ENCODE results near the gene CDKN1B.

Gene CDKN1B

GRCh38 chr12:12725956-12726554 is 8.9 kb downstream of the CDKN1B start (continued):
- TF ChIP-seq ZNF354C (tag by site-specific recombination; IDR thresholded peaks at IDR 0.05; ENCODE audit: borderline replicate concordance, low read depth) = no peak
- no peak for TF ChIP-seq TRIM28 (IDR thresholded peaks at IDR 0.05; ENCODE audit: borderline replicate concordance, low read length)
- no peak for TF ChIP-seq ZNF626 (tag by site-specific recombination; IDR thresholded peaks at IDR 0.05)
- TF ChIP-seq PRDM2 (tag by site-specific recombination; IDR thresholded peaks at IDR 0.05; ENCODE audit: borderline replicate concordance) = no peak
- TF ChIP-seq SP7 (tag by site-specific recombination; IDR thresholded peaks at IDR 0.05) = peak; percentile 13
- TF ChIP-seq ZBTB1 (tag by site-specific recombination; IDR thresholded peaks at IDR 0.05) = peak; percentile 72; the same call in 1 of the 2 replicates
- TF ChIP-seq ZNF544 (tag by site-specific recombination; IDR thresholded peaks at IDR 0.05) = no peak
- no peak for TF ChIP-seq SCRT1 (tag by site-specific recombination; IDR thresholded peaks at IDR 0.05; ENCODE audit: borderline replicate concordance)
- no peak for TF ChIP-seq ZBTB17 (tag by site-specific recombination; IDR thresholded peaks at IDR 0.05)
- no peak for TF ChIP-seq ZNF274 (IDR thresholded peaks at IDR 0.05; ENCODE audit: low read length)
- no peak for TF ChIP-seq ZNF274 (tag by site-specific recombination; IDR thresholded peaks at IDR 0.05; ENCODE audit: borderline replicate concordance)
- TF ChIP-seq ZBTB44 (tag by site-specific recombination; IDR thresholded peaks at IDR 0.05) = no peak
- TF ChIP-seq ZNF791 (tag by site-specific recombination; IDR thresholded peaks at IDR 0.05) = no peak
- no peak for TF ChIP-seq ZNF654 (tag by site-specific recombination; IDR thresholded peaks at IDR 0.05; ENCODE audit: low read depth)
- no peak for TF ChIP-seq ZNF558 (tag by site-specific recombination; IDR thresholded peaks at IDR 0.05)
- no peak for TF ChIP-seq ZNF175 (tag by site-specific recombination; IDR thresholded peaks at IDR 0.05)
- TF ChIP-seq KLF16 (tag by site-specific recombination; IDR thresholded peaks at IDR 0.05) = no peak
- TF ChIP-seq ZNF366 (tag by site-specific recombination; conservative IDR thresholded peaks at IDR 0.05) = peak; percentile 29
- TF ChIP-seq INSM2 (tag by site-specific recombination; IDR thresholded peaks at IDR 0.05) = peak; percentile 46; the same call in 1 of the 2 replicates
- TF ChIP-seq ZNF843 (tag by site-specific recombination; IDR thresholded peaks at IDR 0.05) = no peak; the same call in 1 of the 2 replicates
- TF ChIP-seq ZNF350 (tag by site-specific recombination; IDR thresholded peaks at IDR 0.05) = no peak
- TF ChIP-seq IKZF3 (tag by site-specific recombination; IDR thresholded peaks at IDR 0.05) = 0 out of 2 replicates have a peak, but pooled peaks have one; percentile 39
- no peak for TF ChIP-seq ZNF555 (tag by site-specific recombination; conservative IDR thresholded peaks at IDR 0.05)
- 0 out of 2 replicates have a peak, but pooled peaks have one; percentile 31 for TF ChIP-seq ZNF580 (tag by site-specific recombination; IDR thresholded peaks at IDR 0.05)
- TF ChIP-seq, protein P1, sequence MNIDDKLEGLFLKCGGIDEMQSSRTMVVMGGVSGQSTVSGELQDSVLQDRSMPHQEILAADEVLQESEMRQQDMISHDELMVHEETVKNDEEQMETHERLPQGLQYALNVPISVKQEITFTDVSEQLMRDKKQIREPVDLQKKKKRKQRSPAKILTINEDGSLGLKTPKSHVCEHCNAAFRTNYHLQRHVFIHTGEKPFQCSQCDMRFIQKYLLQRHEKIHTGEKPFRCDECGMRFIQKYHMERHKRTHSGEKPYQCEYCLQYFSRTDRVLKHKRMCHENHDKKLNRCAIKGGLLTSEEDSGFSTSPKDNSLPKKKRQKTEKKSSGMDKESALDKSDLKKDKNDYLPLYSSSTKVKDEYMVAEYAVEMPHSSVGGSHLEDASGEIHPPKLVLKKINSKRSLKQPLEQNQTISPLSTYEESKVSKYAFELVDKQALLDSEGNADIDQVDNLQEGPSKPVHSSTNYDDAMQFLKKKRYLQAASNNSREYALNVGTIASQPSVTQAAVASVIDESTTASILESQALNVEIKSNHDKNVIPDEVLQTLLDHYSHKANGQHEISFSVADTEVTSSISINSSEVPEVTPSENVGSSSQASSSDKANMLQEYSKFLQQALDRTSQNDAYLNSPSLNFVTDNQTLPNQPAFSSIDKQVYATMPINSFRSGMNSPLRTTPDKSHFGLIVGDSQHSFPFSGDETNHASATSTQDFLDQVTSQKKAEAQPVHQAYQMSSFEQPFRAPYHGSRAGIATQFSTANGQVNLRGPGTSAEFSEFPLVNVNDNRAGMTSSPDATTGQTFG (tag by site-specific recombination; IDR thresholded peaks at IDR 0.05; ENCODE audit: borderline replicate concordance) = no peak
- TF ChIP-seq, protein P2, sequence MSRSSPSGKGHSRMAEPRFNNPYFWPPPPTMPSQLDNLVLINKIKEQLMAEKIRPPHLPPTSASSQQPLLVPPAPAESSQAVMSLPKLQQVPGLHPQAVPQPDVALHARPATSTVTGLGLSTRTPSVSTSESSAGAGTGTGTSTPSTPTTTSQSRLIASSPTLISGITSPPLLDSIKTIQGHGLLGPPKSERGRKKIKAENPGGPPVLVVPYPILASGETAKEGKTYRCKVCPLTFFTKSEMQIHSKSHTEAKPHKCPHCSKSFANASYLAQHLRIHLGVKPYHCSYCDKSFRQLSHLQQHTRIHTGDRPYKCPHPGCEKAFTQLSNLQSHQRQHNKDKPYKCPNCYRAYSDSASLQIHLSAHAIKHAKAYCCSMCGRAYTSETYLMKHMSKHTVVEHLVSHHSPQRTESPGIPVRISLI (tag by site-specific recombination; IDR thresholded peaks at IDR 0.05) = peak; percentile 98

Measured in HEK293 (cell line).